GM21381 (cell line): ENCODE data around the gene B3GNT5.

Experiments used
- ATAC-seq: cut with Tn5 transposase; IDR thresholded peaks from one replicate; pipeline ENCODE4 v1.9.1; 2021; ENCODE audit warnings: mild to moderate bottlenecking, moderate library complexity; ENCODE audit not compliant: unreplicated experiment

Gene B3GNT5

DNA sequence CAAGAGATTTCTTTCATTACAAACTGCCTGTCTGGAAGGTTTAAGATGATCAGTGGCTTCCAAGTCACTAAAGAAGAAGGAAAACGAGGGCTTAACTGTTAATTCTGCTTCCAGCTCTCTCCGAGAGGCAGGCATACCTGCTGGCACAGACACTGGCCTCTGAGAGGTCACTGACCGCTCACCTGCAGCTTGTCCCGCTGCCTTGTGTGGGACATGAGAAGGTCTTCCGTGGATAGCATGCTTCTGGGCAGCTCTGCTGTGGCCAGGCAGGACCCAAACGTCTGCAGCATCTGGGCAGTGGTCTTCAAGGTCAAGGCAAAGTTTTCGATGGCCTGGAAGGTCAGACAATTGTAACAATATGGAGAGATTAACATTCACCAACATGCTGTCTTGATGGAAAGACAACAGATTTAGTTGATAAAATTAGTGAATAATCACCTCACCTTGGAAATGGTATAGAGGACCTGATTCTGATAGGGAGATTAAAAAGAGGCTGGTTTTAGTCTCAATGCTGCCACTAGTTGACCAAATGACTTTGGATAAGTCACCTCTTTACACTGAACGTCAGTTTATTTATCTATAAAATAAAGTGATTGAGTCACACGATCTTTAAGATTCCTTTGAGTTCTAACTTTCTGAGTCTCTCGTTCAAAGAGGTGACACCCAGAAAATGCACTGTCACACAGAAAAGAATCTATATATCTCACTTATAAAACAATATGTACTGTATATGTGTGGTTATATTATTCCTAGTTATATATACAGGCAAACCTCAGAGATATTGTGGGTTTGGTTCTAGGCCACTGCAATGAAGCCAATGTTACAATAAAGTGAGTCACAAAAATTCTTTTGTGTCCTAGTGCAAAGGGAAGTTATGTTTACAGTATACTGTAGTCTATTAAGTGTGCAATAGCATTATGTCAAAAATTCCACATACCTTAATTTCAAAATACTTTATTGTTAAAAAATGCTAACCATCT lies 65.1 kb downstream of the B3GNT5 start:
- no peak for ATAC-seq

DNA sequence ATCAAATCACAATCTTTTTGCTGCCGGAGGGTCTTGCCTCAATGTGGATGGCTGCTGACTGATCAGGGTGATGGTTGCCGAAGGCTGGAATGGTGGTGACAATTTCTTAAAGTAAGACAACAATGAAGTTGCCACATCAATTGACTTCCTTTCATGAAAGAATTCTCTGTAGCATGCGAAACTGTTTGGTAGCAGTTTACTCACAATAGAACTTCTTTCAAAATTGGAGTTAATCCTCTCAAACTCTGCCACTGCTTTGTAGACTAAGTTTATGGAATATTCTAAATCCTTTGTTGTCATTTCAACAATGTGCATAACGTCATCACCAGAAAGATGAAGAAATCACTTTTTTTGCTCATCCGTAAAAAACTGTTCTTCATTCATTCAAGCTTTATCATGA lies 65.8 kb downstream of the B3GNT5 start:
- no peak for ATAC-seq

DNA sequence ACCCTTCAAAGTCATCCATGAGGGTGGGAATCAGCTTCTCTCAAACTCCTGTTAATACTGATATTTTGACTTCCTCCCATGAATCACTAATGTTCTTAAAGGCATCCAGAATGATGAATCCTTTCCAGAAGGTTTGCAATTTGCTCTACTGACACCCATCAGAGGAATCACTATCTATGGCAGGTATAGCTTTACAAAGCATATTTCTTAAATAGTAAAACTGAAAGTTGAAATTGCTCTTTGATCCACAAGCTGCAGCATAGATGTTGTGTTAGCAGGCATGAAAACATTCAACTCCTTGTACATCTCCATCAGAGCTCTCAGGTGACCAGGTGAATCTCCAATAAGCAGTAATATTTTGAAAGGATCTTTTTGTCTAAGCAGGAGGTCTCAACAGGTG lies 66.3 kb downstream of the B3GNT5 start:
- no peak for ATAC-seq
